Small intestine (tissue), 4 donors: ENCODE results near the gene MMP12. TPM values are rescaled to one million over a fixed set of nuclear protein-coding genes. Genes with fewer than 3 reads are reported as not detected.

Experiments used
- polyA plus RNA-seq, 4 donors: library from polyadenylated mRNA; stranded (reverse) in 3 of 4; unstranded in 1 of 4; fragments of 200-250 nt in 3 of 4; fragments of 120-200 nt in 1 of 4; gene quantifications; one replicate each; pipeline versions ENCODE4 v1.2.1 to v1.2.3, GENCODE V29; 2013
- donor health status: healthy with polysubstance abuse.
- donor health status: Bipolar disorder and iron deficiency.
- donor health status: healthy.

MMP12 gene
- polyA plus RNA-seq, 4 donors = 0.81 to 3.3 TPM; not detected in 2

Other genes with a start within 250 kb of the MMP12 start
- under 1 TPM in 1 of 4 donors, not detected in 3; 0.03 TPM for gene MMP20, start 249.7 kb downstream of the MMP12 start, polyA plus RNA-seq
- gene MMP27, start 169.2 kb downstream of the MMP12 start, polyA plus RNA-seq = under 1 TPM in 2 of 4 donors, not detected in 2; 0.06 to 0.21 TPM
- gene MMP8, start 150.0 kb downstream of the MMP12 start, polyA plus RNA-seq = under 1 TPM in 3 of 4 donors, not detected in 1; 0.03 to 0.67 (median 0.18) TPM
- gene MMP10, start 94.4 kb downstream of the MMP12 start, polyA plus RNA-seq = 1 to 10 TPM in 1 of 4 donors, under 1 TPM in 1, not detected in 2; 0.37 to 4.9 TPM
- gene MMP1, start 76.8 kb downstream of the MMP12 start, polyA plus RNA-seq = 10 to 100 TPM in 1 of 4 donors, 1 to 10 TPM in 2, under 1 TPM in 1; 0.45 to 63.4 (median 3.7) TPM
- 10 to 100 TPM in 1 of 4 donors, 1 to 10 TPM in 1, under 1 TPM in 1, not detected in 1; 0.03 to 28.2 (median 1.1) TPM for gene MMP3, start 31.4 kb downstream of the MMP12 start, polyA plus RNA-seq
- under 1 TPM in 1 of 4 donors, not detected in 3; 0.32 TPM for gene MMP13, start 80.8 kb upstream of the MMP12 start, polyA plus RNA-seq
- 10 to 100 TPM; 10.5 to 24.9 (median 19.6) TPM for gene DCUN1D5, start 217.2 kb upstream of the MMP12 start, polyA plus RNA-seq
- gene DYNC2H1, start 234.4 kb upstream of the MMP12 start, polyA plus RNA-seq = 1 to 10 TPM in 3 of 4 donors, under 1 TPM in 1; 0.22 to 9.1 (median 2.4) TPM